HepG2 (cell line): ENCODE measurements around the gene ADAMTS14. TPM values are rescaled to one million over a fixed set of nuclear protein-coding genes. Genes with fewer than 3 reads are reported as not detected.

Source experiments
- ATAC-seq: fragments of 200-7000 bp; cut with Tn5 transposase; 3 replicates; pipeline ENCODE4 v1.9.1; 2020; ENCODE audit warnings: mild to moderate bottlenecking, moderate library complexity
- BruUV-seq: library from RNA; stranded (reverse); fragments of 400-500 nt; replicated peaks from 2 replicates; lab custom pipeline; 2021; lab: Mats Ljungman, UMichigan
- CTCF ChIA-PET: fragments of 300-600 bp; formaldehyde crosslinking; extraction: SDS; loops from one replicate; lab custom pipeline; 2021; ENCODE audit warnings: low total read pairs, inconsistent platforms, low intra/inter-chr PET ratio; lab: Yijun Ruan, JAX
- POLR2A ChIA-PET: fragments of 350-600 bp; sonication (Branson Sonifier 250); formaldehyde crosslinking; loops from one replicate; lab custom pipeline; 2020; ENCODE audit warnings: antibody characterized with exemption, inconsistent platforms; lab: Yijun Ruan, JAX
- DNase-seq: peaks from one replicate; pipeline ENCODE4 v3.0.0-alpha.2; 2015; ENCODE audit warnings: low spot score
- FAIRE-seq: peaks from 3 replicates; lab custom pipeline; 2011; peaks lifted over from hg19 to GRCh38; lab: Jason Lieb, UNC
- H2AFZ ChIP-seq: one replicate; pipeline ENCODE4 v1.6.1; 2011; ENCODE audit warnings: low read length, inconsistent platforms
- H3K27ac ChIP-seq: fragments of 300-600 bp; 3 replicates; pipeline ENCODE4 v1.8.0; 2011; ENCODE audit warnings: mixed run types, mild to moderate bottlenecking, mixed read lengths, low read length, inconsistent platforms; ENCODE audit not compliant: insufficient read depth; ENCODE audit errors: extremely low read length
- H3K27me3 ChIP-seq, 2 experiments: fragments of 200-600 bp in 1 of 2; 2 replicates in 1 of 2; 3 replicates in 1 of 2; pipeline versions ENCODE4 v1.6.0 to v1.8.0; 2011; ENCODE audit warnings: low read length in 2 of 2, mild to moderate bottlenecking in 2 of 2, moderate library complexity in 2 of 2, inconsistent platforms in 1 of 2; ENCODE audit not compliant: insufficient read depth in 2 of 2, control insufficient read depth in 1 of 2
- H3K36me3 ChIP-seq, 2 experiments: fragments of 200-600 bp in 1 of 2; replicated peaks in 1 of 2; 2 replicates in 1 of 2; 3 replicates in 1 of 2; pipeline versions ENCODE4 v1.5.1 to v1.8.0; 2011; ENCODE audit warnings: low read length in 2 of 2, inconsistent platforms in 1 of 2; ENCODE audit not compliant: insufficient read depth in 2 of 2, control insufficient read depth in 1 of 2
- H3K4me1 ChIP-seq: 2 replicates; pipeline ENCODE4 v1.5.1; 2012; ENCODE audit warnings: low read length, inconsistent platforms; ENCODE audit not compliant: insufficient read depth
- H3K4me2 ChIP-seq: 2 replicates; pipeline ENCODE4 v1.6.0; 2011; ENCODE audit warnings: low read depth, low read length, inconsistent platforms
- H3K4me3 ChIP-seq, 3 experiments: fragments of 200-600 bp in 1 of 3; sonication (generic), shearing (Covaris generic) in 1 of 3; replicated peaks in 1 of 3; 2 replicates each; pipeline ENCODE4 v1.5.1; 2011 to 2016; ENCODE audit warnings: low read length in 3 of 3, inconsistent platforms in 2 of 3, low read depth in 2 of 3, mild to moderate bottlenecking in 2 of 3, control low read depth in 1 of 3, mixed read lengths in 1 of 3; ENCODE audit not compliant: insufficient read depth in 1 of 3
- H3K79me2 ChIP-seq: one replicate; pipeline ENCODE4 v1.6.1; 2011; ENCODE audit warnings: low read length, inconsistent platforms; ENCODE audit not compliant: insufficient read depth
- H3K9ac ChIP-seq: 2 replicates; pipeline ENCODE4 v1.6.0; 2011; ENCODE audit warnings: mild to moderate bottlenecking, low read depth, low read length, inconsistent platforms; ENCODE audit not compliant: insufficient read depth
- H3K9me3 ChIP-seq: 2 replicates; pipeline ENCODE4 v1.5.1; 2012; ENCODE audit warnings: mild to moderate bottlenecking, low read length
- H4K20me1 ChIP-seq: 2 replicates; pipeline ENCODE4 v1.6.0; 2011; ENCODE audit warnings: inconsistent platforms, mild to moderate bottlenecking, low read length, moderate library complexity; ENCODE audit not compliant: insufficient read depth
- ARID2 ChIP-seq: sonication (generic); formaldehyde crosslinking; IDR thresholded peaks from 2 replicates; pipeline ENCODE4 v1.8.1; 2022; ENCODE audit warnings: mild to moderate bottlenecking, missing genetic modification reagents, borderline replicate concordance
- EED ChIP-seq: sonication (generic); formaldehyde crosslinking; IDR thresholded peaks from 2 replicates; pipeline ENCODE4 v1.5.0; 2020; ENCODE audit warnings: mild to moderate bottlenecking, missing genetic modification reagents
- GABPB1 ChIP-seq: IDR thresholded peaks from 2 replicates; pipeline ENCODE4 v1.6.1; 2016; ENCODE audit warnings: mild to moderate bottlenecking, missing genetic modification reagents, moderate library complexity, missing compliant biosample characterization
- GFI1 ChIP-seq: sonication (generic); formaldehyde crosslinking; IDR thresholded peaks from 2 replicates; pipeline ENCODE4 v1.5.0; 2020; ENCODE audit warnings: missing genetic modification reagents, mild to moderate bottlenecking, borderline replicate concordance
- LBX2 ChIP-seq: sonication (generic); formaldehyde crosslinking; IDR thresholded peaks from 2 replicates; pipeline ENCODE4 v1.5.0; 2020; ENCODE audit warnings: missing genetic modification reagents, mild to moderate bottlenecking, borderline replicate concordance
- MAFK ChIP-seq, 2 experiments: IDR thresholded peaks in 1 of 2; conservative IDR thresholded peaks in 1 of 2; 2 replicates each; pipeline ENCODE4 v1.6.1; 2011; ENCODE audit warnings: improper control_type of control experiment in 2 of 2, low read length in 2 of 2
- NCOA2 ChIP-seq: sonication (generic); formaldehyde crosslinking; IDR thresholded peaks from 2 replicates; pipeline ENCODE4 v1.8.0; 2022; ENCODE audit warnings: inconsistent platforms
- PCBP1 ChIP-seq: fragments of 200-400 bp; formaldehyde crosslinking; IDR thresholded peaks from 2 replicates; pipeline ENCODE4 v1.6.1; 2017; ENCODE audit warnings: mild to moderate bottlenecking, low read depth, low read length, borderline replicate concordance
- SALL2 ChIP-seq: sonication (generic); formaldehyde crosslinking; IDR thresholded peaks from 2 replicates; pipeline ENCODE4 v1.8.1; 2023; ENCODE audit warnings: mild to moderate bottlenecking, missing genetic modification reagents, inconsistent platforms
- SOX5 ChIP-seq: IDR thresholded peaks from 2 replicates; pipeline ENCODE4 v1.6.1; 2016; ENCODE audit warnings: borderline replicate concordance
- TBP ChIP-seq: sonication (generic); formaldehyde crosslinking; IDR thresholded peaks from 2 replicates; pipeline ENCODE4 v1.5.0; 2020; ENCODE audit warnings: missing genetic modification reagents
- TFAP4 ChIP-seq: sonication (generic); IDR thresholded peaks from 2 replicates; pipeline ENCODE4 v1.6.1; 2016; ENCODE audit warnings: low read depth, borderline replicate concordance
- ZFP41 ChIP-seq: sonication (generic); formaldehyde crosslinking; IDR thresholded peaks from 2 replicates; pipeline ENCODE4 v1.4.0; 2020; ENCODE audit warnings: mild to moderate bottlenecking, missing genetic modification reagents, borderline replicate concordance
- ZKSCAN8 ChIP-seq: IDR thresholded peaks from 2 replicates; pipeline ENCODE4 v1.6.1; 2016; ENCODE audit warnings: borderline replicate concordance, missing genetic modification reagents, missing compliant biosample characterization
- ZNF12 ChIP-seq: sonication (generic); formaldehyde crosslinking; IDR thresholded peaks from 2 replicates; pipeline ENCODE4 v1.5.0; 2020; ENCODE audit warnings: missing genetic modification reagents
- ZNF274 ChIP-seq: sonication (generic); formaldehyde crosslinking; IDR thresholded peaks from 2 replicates; pipeline ENCODE4 v1.5.1; 2020; ENCODE audit warnings: mild to moderate bottlenecking, missing genetic modification reagents
- ZNF580 ChIP-seq: IDR thresholded peaks from 2 replicates; pipeline ENCODE4 v1.6.1; 2016; ENCODE audit warnings: low read depth, borderline replicate concordance
- ZNF710 ChIP-seq: sonication (generic); formaldehyde crosslinking; IDR thresholded peaks from 2 replicates; pipeline ENCODE4 v1.5.0; 2020; ENCODE audit warnings: mild to moderate bottlenecking, missing genetic modification reagents, borderline replicate concordance
- ZNF737 ChIP-seq: sonication (generic); formaldehyde crosslinking; IDR thresholded peaks from 2 replicates; pipeline ENCODE4 v1.5.0; 2020; ENCODE audit warnings: missing genetic modification reagents, mild to moderate bottlenecking, borderline replicate concordance
- ZNF749 ChIP-seq: sonication (generic); formaldehyde crosslinking; IDR thresholded peaks from 2 replicates; pipeline ENCODE4 v1.8.0; 2022; ENCODE audit warnings: mild to moderate bottlenecking, missing genetic modification reagents, moderate library complexity, borderline replicate concordance
- WGBS: methylation state at CpG from one replicate; pipeline ENCODE4 v1.1.6; 2017; ENCODE audit warnings: low lambda C conversion rate; 5-methylcytosine and 5-hydroxymethylcytosine counted together
- in situ Hi-C: cut with HindIII; loops from 2 replicates; pipeline ENCODE4 v1.10.0; 2017; ENCODE audit warnings: low pct_unique_long_range_greater_than_20kb; ENCODE audit not compliant: extremely low pct_ligation_motif_present
- intact Hi-C: fragments of 100-400 bp; cut with micrococcal nuclease; formaldehyde crosslinking; loops from one replicate; pipeline ENCODE4 v1.10.0; 2022; ENCODE audit not compliant: unreplicated experiment
- polyA plus RNA-seq, 8 experiments: library from polyadenylated mRNA; depleted of rRNA in 3 of 8; stranded (reverse) in 7 of 8; unstranded in 1 of 8; fragments of >200 nt; fragmentation: Illumina TruSeq in 4 of 8; extraction: Trizol in 4 of 8; gene quantifications; 2 replicates each; pipeline versions ENCODE4 v1.2.1 to v1.2.3, GENCODE V29; 2011 to 2016; ENCODE audit warnings: low read depth in 4 of 8, missing spikeins in 1 of 8, mixed read lengths in 1 of 8; ENCODE audit not compliant: insufficient read depth in 1 of 8
- total RNA-seq, 5 experiments: library from RNA; depleted of rRNA; stranded (reverse); fragments of >200 nt; fragmentation: Illumina TruSeq; extraction: Trizol; gene quantifications; 2 replicates each; pipeline ENCODE4 v1.2.3, GENCODE V29; 2016; ENCODE audit warnings: low read depth in 1 of 5

Gene ADAMTS14
- total and polyA plus RNA-seq, 2 of the 13 experiments (the other 11 are each of a cell fraction or from before 2014, with no cell fraction given): 0.04 to 0.07 TPM

GRCh38 chr10:70743430-70743788 is 71.1 kb downstream of the ADAMTS14 start (continued):
- no peak for TF ChIP-seq LBX2 (CRISPR knock-in tag)
- TF ChIP-seq ZNF580 (CRISPR knock-in tag): no peak
- no peak for TF ChIP-seq MAFK (conservative IDR thresholded peaks at IDR 0.05 in 1 of 2, IDR thresholded peaks at IDR 0.05 in 1 of 2; ENCODE audit: low read length in 2 of 2)
- no peak for TF ChIP-seq GFI1 (CRISPR knock-in tag)
- TF ChIP-seq SOX5 (CRISPR knock-in tag): no peak
- TF ChIP-seq ZNF12 (CRISPR knock-in tag): no peak
- TF ChIP-seq GABPB1 (CRISPR knock-in tag): no peak
- TF ChIP-seq SALL2: no peak
- TF ChIP-seq ARID2 (CRISPR knock-in tag): no peak
- no peak for TF ChIP-seq ZFP41

GRCh38 chr10:70743879-70744278 is 71.6 kb downstream of the ADAMTS14 start:
- no TSS peak for BruUV-seq
- H3K27me3 ChIP-seq: peaks cover 1 to 4% of the 10 kb centered on the region in 2 experiments; a peak in 2 of 5 replicates
- no peak overlapping the region for H3K9ac ChIP-seq
- peaks cover 20% of the 10 kb centered on the region for H3K4me1 ChIP-seq
- H2AFZ ChIP-seq: no peak overlapping the region
- in situ Hi-C loops (no loop called here), intact Hi-C loops (no loop called here)
- CTCF ChIA-PET: no interaction called here
- no peaks in the 10 kb centered on the region for H3K36me3 ChIP-seq
- WGBS: 20% methylated on average over 1 of the region's 13 CpGs
- DNase-seq: no peak
- no peak overlapping the region for H3K4me2 ChIP-seq
- H3K4me3 ChIP-seq: no peak overlapping the region
- POLR2A ChIA-PET: no interaction called here
- FAIRE-seq: no peak
- no peaks in the 10 kb centered on the region for H3K79me2 ChIP-seq
- ATAC-seq: no peak
- no peaks in the 10 kb centered on the region for H3K9me3 ChIP-seq
- H3K27ac ChIP-seq: no peak overlapping the region
- H4K20me1 ChIP-seq: no peaks in the 10 kb centered on the region
- TF ChIP-seq TBP (CRISPR knock-in tag) (no peak), EED (no peak), TFAP4 (no peak), ZNF749 (no peak), NCOA2 (CRISPR knock-in tag) (no peak), ZKSCAN8 (CRISPR knock-in tag) (no peak), ZNF710 (no peak), PCBP1 (no peak), ZNF274 (no peak), ZNF737 (no peak)
